Sigmoid colon (tissue), 4 donors: ENCODE measurements around the gene NLGN1.

ENCODE experiments used
- CTCF ChIP-seq, 4 experiments: fragments of 450-650 bp in 3 of 4; fragments of 200-600 bp in 1 of 4; IDR thresholded peaks; one replicate each; pipeline ENCODE4 v1.5.1; 2016 to 2019; ENCODE audit warnings: antibody characterized with exemption in 4 of 4, mild to moderate bottlenecking in 3 of 4, moderate library complexity in 2 of 4
- POLR2A ChIP-seq, 2 donors: fragments of 450-650 bp; IDR thresholded peaks; one replicate each; pipeline ENCODE4 v1.6.1; 2016; ENCODE audit warnings: antibody characterized with exemption in 2 of 2, mild to moderate bottlenecking in 2 of 2, moderate library complexity in 2 of 2
- POLR2AphosphoS5 ChIP-seq, 4 donors: sonication (generic); formaldehyde crosslinking; IDR thresholded peaks; one replicate each; pipeline ENCODE4 v1.6.1; 2017; ENCODE audit warnings: antibody characterized with exemption in 4 of 4

GRCh38 chr3:174287705-174288104 lies 890.2 kb downstream of the NLGN1 start:
- no peak for TF ChIP-seq CTCF (IDR thresholded peaks at IDR 0.05)
- no peak for TF ChIP-seq POLR2A (IDR thresholded peaks at IDR 0.05)
- no peak for TF ChIP-seq POLR2AphosphoS5 (IDR thresholded peaks at IDR 0.05)
